Ammon's horn (tissue), 1 donor: Measurements from ENCODE around the gene SPI1.

Experiments
- DNase-seq: peaks from one replicate; pipeline ENCODE4 v3.0.0-alpha.2; 2016; ENCODE audit warnings: low spot score

Gene SPI1

DNA sequence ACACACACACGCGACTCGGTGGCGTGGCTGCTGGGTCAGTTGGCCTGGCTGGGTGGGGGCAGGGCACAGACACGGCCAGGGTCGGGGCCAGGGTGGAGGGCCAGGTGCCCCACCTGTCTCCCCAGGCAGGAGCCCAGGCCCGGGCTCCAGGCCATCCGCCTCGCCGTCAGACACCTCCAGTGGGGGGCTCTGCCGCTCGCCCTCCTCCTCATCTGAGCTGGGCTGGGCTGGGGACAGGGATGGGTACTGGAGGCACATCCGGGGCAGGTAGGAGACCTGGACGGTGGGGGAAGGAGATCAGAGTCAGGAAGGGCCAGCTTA, 19.7 kb downstream of the SPI1 start:
- DNase-seq: no peak

- no peak for DNase-seq
Observed at GRCh38 chr11:47357985-47358730, 20.2 kb downstream of the SPI1 start.

DNA sequence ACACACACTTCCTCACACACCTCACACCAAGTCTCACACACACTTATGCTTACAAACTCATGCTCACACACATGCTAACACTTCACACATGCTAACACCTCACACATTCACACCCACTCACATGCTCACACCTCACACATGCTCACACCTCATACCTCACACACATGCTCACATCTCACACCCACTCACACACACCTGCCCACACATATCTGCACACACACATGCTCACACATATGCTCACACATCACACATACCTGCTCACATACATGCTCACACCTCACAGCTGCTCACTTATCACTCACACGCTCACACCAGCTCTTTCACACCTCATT, 21.4 kb downstream of the SPI1 start:
- no peak for DNase-seq

DNA sequence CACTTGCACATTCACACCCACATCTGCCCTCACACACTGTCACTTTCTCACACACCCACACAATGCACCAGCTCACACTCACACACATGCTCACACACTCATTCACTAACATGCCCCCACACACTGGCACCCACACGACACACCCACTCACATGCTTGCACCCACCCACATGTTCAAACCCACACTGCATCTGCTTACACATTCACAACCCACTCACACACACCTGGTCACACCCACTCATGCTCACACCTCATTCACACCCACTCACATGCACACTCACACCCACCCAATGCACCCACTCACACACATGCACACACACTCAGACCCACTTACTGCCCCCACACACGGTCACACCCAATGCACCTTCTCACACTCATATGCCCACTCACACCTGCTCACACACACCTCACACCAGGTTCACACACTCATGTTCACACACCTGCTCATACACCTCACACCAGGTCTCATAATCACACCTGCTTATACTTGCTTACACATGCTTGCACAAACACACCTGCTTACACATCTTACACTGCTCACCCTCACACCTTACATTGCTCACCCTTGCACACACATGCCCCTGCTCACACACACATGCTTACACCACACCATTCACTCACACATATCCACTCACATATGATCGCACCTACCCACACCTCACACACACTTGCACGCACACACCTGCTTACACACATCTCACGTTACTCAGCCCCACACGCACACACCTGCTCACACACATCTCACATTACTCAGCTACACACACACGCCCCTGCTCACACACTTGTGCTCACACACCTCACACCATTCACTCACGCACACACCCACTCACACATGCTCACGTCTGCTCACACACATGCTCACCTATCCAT, 22.0 kb downstream of the SPI1 start:
- DNase-seq: no peak

DNA sequence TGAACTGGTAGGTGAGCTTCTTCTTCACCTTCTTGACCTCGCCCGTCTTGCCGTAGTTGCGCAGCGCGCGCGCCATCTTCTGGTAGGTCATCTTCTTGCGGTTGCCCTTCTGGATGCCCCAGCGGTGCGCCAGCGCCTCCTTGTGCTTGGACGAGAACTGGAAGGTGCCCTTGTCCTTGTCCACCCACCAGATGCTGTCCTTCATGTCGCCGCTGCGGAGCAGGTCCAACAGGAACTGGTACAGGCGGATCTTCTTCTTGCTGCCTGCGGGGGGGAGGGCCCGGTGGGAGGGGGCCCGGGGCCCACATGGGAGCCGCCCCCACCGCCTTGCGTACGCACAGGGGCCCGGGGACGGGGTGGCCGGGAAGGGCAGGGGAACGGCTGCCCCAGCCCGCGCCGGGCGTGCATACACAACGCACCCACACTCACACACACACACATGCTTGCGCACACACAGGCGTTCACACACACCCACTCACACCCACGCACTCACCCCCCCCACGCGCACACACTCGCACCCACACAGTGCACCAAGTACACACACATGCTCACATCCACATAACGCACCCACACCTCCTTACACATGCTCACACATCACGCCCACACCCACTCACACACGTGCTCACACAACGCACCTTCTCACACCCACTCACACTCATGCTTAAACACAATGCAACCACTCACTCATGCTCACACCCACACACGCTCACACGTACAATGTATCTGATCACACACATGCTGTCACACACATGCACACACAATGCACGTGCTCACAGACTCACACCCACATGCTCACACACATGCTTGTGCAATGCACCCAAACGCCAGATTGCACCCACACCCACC, 22.8 kb downstream of the SPI1 start:
- peak; percentile 94 for DNase-seq

- DNase-seq: no peak
Observed at GRCh38 chr11:47354913-47355282, 23.4 kb downstream of the SPI1 start.

GRCh38 chr11:47353978-47354774, 24.2 kb downstream of the SPI1 start:
- no peak for DNase-seq

- DNase-seq: no peak
Observed at GRCh38 chr11:47352556-47352955, 25.8 kb downstream of the SPI1 start, which contains the start of gene MYBPC3. MYBPC3 (minus strand) TSS chr11:47352702; CDS start chr11:47352647, 55 bp downstream.

- DNase-seq: no peak
Observed at GRCh38 chr11:47351156-47352126, 26.9 kb downstream of the SPI1 start.

- DNase-seq: no peak
Observed at GRCh38 chr11:47350315-47350714, 28.0 kb downstream of the SPI1 start.

- no peak for DNase-seq
Observed at GRCh38 chr11:47349521-47350095, 28.7 kb downstream of the SPI1 start.

DNA sequence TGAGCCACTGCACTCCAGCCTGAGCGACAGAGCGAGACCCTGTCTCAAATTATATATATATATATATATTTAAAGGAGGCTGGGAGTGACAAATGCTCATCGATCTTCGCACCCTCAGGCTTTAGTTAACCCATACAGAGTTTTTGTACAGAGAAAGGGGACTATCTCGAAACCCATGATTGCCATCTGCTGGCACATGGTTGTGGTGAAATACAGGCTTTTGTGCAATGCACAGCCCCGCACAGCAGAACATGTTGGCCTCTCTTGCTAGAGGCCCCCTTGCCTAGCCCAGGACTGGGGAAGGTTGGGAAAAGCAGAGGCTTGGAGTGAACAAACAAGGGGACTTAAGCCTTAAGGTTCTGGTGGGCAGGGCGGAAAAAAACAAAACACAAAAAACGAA, 29.5 kb downstream of the SPI1 start:
- peak; percentile 34 for DNase-seq

DNA sequence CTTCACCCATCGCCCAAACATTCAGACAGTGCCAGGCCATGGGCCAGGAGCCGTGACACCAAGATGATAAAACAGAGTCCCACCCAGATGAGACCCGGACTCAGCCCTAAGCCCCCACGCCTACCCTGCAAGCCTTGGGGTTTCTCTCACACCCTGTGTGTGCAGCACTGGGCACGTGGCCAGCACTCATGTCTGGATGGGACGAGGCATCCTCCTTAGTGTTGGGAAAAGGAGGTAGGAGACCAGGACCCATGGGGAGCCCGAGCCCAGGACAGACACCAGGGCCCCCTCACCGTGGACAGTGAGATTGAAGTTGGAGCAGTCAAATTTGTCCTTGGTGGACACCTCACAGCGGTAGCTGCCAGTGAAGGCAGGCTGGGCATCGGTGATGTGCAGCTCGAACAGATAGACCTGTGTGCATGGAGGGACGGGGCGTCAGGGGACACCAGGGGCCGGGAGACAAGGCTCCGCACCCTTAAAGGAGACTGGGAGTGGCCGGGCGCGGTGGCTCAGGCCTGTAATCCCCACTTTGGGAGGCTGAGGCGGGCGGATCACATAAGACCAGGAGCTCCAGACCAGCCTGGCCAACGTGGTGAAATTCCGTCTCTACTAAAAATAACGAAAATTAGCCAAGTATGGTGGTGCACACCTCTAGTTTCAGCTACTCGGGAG, 30.1 kb downstream of the SPI1 start:
- no peak for DNase-seq

DNA sequence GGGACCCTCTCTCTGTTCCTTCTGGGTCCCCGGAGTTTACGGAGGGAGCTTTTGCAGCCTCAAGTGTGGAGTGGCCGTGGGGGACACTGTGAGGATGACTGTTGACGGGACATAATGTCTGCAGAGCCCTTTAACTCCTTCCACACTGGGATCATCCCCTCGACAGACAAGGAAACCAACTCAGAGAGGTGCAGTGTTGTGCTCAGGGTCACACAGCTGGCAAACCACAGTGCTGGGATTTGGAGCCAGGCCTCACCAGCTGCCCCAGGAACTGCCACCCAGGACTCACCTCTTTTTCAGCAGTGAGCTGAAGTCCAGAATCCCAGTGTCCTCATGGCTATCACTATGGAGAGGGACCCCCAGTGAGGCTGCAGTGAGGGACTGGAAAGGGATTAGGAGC, 31.2 kb downstream of the SPI1 start:
- no peak for DNase-seq

GRCh38 chr11:47345890-47346563, 32.3 kb downstream of the SPI1 start:
- DNase-seq: no peak

DNA sequence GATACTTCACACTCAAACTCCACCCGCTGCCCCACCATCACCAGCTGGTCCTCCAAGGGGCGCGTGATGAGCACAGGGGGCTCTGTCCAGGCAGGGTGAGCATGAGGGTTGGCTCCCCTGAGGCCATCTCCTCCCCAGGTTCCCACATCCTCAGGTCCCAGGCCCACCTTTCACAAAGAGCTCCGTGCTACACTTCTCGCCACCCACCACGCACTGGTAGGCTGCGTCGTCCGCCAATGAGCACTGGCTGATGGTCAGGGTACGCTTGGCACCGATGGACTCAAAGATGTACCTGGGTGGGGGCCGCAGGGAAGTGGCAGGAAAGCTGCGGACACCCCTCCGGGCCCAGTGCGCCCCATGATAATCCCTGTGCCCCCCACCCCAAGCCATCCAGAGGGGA, 35.5 kb downstream of the SPI1 start:
- DNase-seq: no peak

- no peak for DNase-seq
Observed at GRCh38 chr11:47342036-47342803, 36.1 kb downstream of the SPI1 start.
